Activated CD4-positive, alpha-beta T cell treated with anti-CD3 and anti-CD28 coated beads, Interleukin-2, amount 10 ng/mL, durations not matched to agents 24 days and 14 days (primary cell): ENCODE data around the gene QDPR. TPM values are rescaled to one million over a fixed set of nuclear protein-coding genes. Genes with fewer than 3 reads are reported as not detected.

Experiments
- DNase-seq: peaks from one replicate; pipeline ENCODE4 v3.0.0; 2022
- H3K27ac Mint-ChIP-seq: one replicate; pipeline ENCODE4 v1.8.0; 2022; ENCODE audit warnings: mild to moderate bottlenecking, mixed read lengths
- H3K27me3 Mint-ChIP-seq: one replicate; pipeline ENCODE4 v1.8.0; 2022; ENCODE audit warnings: mixed read lengths
- H3K36me3 Mint-ChIP-seq: one replicate; pipeline ENCODE4 v1.8.0; 2022; ENCODE audit warnings: low read depth, mild to moderate bottlenecking, mixed read lengths
- H3K4me1 Mint-ChIP-seq: one replicate; pipeline ENCODE4 v1.8.0; 2021; ENCODE audit warnings: mixed read lengths
- H3K4me3 Mint-ChIP-seq: one replicate; pipeline ENCODE4 v1.8.0; 2022; ENCODE audit warnings: mild to moderate bottlenecking, moderate library complexity, mixed read lengths
- H3K9me3 Mint-ChIP-seq: one replicate; pipeline ENCODE4 v1.8.0; 2021; ENCODE audit warnings: mixed read lengths
- intact Hi-C: fragments of 100-400 bp; cut with micrococcal nuclease; formaldehyde crosslinking; loops from one replicate; pipeline ENCODE4 v1.15.1; 2023
- total RNA-seq: library from RNA; stranded (reverse); gene quantifications from 2 replicates; pipeline ENCODE4 v1.2.3, GENCODE V29; 2022

The QDPR gene
- total RNA-seq, 1 donor from 2014 or later, result 34.4 TPM

- H3K4me3 Mint-ChIP-seq, result no peak overlapping the region
- intact Hi-C loops, result no loop called here
- H3K4me1 Mint-ChIP-seq, result peaks cover 13% of the 10 kb centered on the region
- no peak overlapping the region for H3K27ac Mint-ChIP-seq
- no peak for DNase-seq
- peaks cover 2% of the 10 kb centered on the region for H3K36me3 Mint-ChIP-seq
- no peaks in the 10 kb centered on the region for H3K9me3 Mint-ChIP-seq
- H3K27me3 Mint-ChIP-seq, result peaks cover 24% of the 10 kb centered on the region
These were observed 3.8 kb upstream of the QDPR start for GRCh38 chr4:17515445-17516407.

DNA sequence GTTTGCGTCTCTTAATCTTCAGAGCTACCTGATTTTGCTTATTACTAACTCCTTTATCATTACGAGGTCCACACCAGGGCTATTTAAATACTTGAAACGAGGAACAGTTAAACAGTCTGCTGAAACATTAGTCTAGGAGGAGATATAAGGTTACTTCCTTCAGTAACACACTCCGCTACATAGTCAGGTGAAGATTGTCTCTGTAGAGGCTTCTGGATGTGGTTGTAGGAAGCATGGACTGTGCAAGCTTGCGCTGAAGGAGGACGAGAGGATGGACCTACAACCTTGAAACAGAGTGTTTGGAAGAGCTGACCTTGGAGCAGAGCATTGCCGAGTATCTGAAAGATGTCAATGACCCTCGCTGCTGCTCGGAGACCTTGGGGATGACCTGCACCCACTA lies 3.0 kb upstream of the QDPR start, which contains the start of gene CLRN2:
Gene CLRN2 (plus strand): TSS at position 301 of the 400 bp plus-strand sequence. CDS start 102 bp downstream, outside the sequence.
- H3K27ac Mint-ChIP-seq, result no peak within 1 kb of the TSS
- intact Hi-C loops, result loop anchor here (5.0 kb wide), 2 partner anchors 97 to 1288 kb away; partner anchors contain the start of genes MED28 and TAPT1
- no peak within 1 kb of the TSS for H3K4me3 Mint-ChIP-seq
- H3K9me3 Mint-ChIP-seq, result no peaks in the 10 kb centered on the region
- peaks cover 17% of the 10 kb centered on the region for H3K4me1 Mint-ChIP-seq
- H3K36me3 Mint-ChIP-seq, result peaks cover 5% of the 10 kb centered on the region
- DNase-seq, result no peak
- peaks cover 20% of the 10 kb centered on the region for H3K27me3 Mint-ChIP-seq

DNA sequence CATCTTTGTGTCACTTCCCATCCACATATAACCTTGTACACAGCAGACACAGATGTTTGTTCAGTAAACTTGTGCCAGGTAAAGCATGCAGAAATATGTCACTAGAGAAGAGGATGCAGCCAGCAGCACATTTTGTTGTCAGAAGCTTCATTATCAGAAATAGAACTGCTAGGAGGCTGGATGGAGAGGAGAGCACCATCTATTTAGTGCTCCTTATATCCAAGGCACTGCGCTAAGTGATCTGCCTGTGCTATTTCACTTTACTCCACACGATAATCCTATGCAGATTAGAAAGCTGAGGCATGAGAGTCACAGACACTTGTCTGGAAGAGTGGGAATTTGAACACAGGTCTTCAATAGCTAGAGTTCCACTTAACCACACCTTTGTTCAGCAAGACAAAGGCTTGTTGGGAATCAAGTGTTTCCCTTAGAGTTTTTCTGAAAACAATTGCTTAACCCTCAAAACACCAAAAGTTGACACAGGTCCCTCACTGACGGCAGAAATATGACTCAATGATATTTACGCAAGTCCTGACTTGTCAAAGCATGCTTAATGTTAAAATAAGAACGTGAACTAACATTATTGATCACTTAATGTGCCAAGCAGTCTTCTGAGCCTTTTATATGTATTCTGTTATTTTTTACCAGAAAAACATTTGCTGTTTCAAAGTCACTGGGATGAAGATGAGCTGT lies 1.2 kb upstream of the QDPR start:
- no peak for DNase-seq
- intact Hi-C loops, result loop anchor here (1.0 to 5.0 kb wide), 3 partner anchors 65 to 1286 kb away; partner anchors contain the start of genes MED28 and TAPT1
- Mint-ChIP-seq H3K4me3 (peak overlapping the region; percentile 96), H3K4me1 (peaks cover 18% of the 10 kb centered on the region), H3K9me3 (no peaks in the 10 kb centered on the region), H3K27me3 (peaks cover 14% of the 10 kb centered on the region), H3K27ac (peak overlapping the region; percentile 23), H3K36me3 (peaks cover 12% of the 10 kb centered on the region)

GRCh38 chr4:17511509-17511949 lies 361 bp downstream of the QDPR start:
- Mint-ChIP-seq H3K27me3 (peaks cover 5% of the 10 kb centered on the region), H3K27ac (peak overlapping the region; percentile 91), H3K36me3 (peaks cover 17% of the 10 kb centered on the region), H3K4me1 (peaks cover 18% of the 10 kb centered on the region), H3K9me3 (no peaks in the 10 kb centered on the region), H3K4me3 (peak overlapping the region; percentile 96)
- intact Hi-C loops, result loop anchor here (5.0 kb wide), 2 partner anchors 101 to 1284 kb away; partner anchors contain the start of genes MED28 and TAPT1
- DNase-seq, result peak; percentile 84

GRCh38 chr4:17511051-17511450 lies 839 bp downstream of the QDPR start:
- Mint-ChIP-seq H3K36me3 (peaks cover 18% of the 10 kb centered on the region), H3K9me3 (no peaks in the 10 kb centered on the region), H3K27me3 (peaks cover 4% of the 10 kb centered on the region), H3K4me3 (peak overlapping the region; percentile 96), H3K4me1 (peaks cover 18% of the 10 kb centered on the region), H3K27ac (peak overlapping the region; percentile 91)
- intact Hi-C loops, result loop anchor here (5.0 kb wide), 2 partner anchors 101 to 1284 kb away; partner anchors contain the start of genes MED28 and TAPT1
- DNase-seq, result peak; percentile 59

- Mint-ChIP-seq H3K4me1 (peaks cover 18% of the 10 kb centered on the region), H3K27me3 (peaks cover 3% of the 10 kb centered on the region), H3K27ac (no peak overlapping the region), H3K9me3 (no peaks in the 10 kb centered on the region), H3K36me3 (peaks cover 20% of the 10 kb centered on the region), H3K4me3 (peak overlapping the region; percentile 96)
- intact Hi-C loops, result loop anchor here (5.0 kb wide), 2 partner anchors 102 to 1283 kb away; partner anchors contain the start of genes MED28 and TAPT1
- no peak for DNase-seq
These were observed 1.3 kb downstream of the QDPR start for GRCh38 chr4:17510582-17510981.

DNA sequence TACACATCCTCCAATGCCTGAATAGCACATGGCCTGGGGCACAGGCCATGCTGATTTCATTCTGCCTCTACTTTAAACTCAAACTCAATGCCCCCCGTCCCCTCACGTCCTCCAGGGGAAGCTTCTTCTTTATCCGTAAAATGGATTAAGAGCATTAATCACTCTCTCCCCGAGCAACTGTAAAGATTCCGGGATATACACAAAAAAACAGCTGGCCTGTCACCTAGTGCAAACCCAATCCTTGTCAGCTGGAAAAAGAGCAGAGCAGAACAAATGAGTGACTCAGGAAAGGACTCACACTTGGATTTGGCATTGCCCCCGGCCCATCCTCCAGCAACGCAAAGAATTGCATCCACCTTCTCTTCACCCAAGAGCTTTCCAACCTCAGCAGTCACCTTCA lies 7.8 kb downstream of the QDPR start:
- intact Hi-C loops, result no loop called here
- no peaks in the 10 kb centered on the region for H3K27me3 Mint-ChIP-seq
- DNase-seq, result no peak
- H3K4me3 Mint-ChIP-seq, result no peak overlapping the region
- H3K9me3 Mint-ChIP-seq, result no peaks in the 10 kb centered on the region
- H3K27ac Mint-ChIP-seq, result no peak overlapping the region
- H3K4me1 Mint-ChIP-seq, result peaks cover 10% of the 10 kb centered on the region
- H3K36me3 Mint-ChIP-seq, result peaks cover 53% of the 10 kb centered on the region

GRCh38 chr4:17502756-17503155 lies 9.1 kb downstream of the QDPR start:
- Mint-ChIP-seq H3K4me1 (peaks cover 10% of the 10 kb centered on the region), H3K4me3 (no peak overlapping the region), H3K9me3 (no peaks in the 10 kb centered on the region), H3K36me3 (peaks cover 53% of the 10 kb centered on the region), H3K27me3 (no peaks in the 10 kb centered on the region), H3K27ac (no peak overlapping the region)
- no peak for DNase-seq
- intact Hi-C loops, result no loop called here

DNA sequence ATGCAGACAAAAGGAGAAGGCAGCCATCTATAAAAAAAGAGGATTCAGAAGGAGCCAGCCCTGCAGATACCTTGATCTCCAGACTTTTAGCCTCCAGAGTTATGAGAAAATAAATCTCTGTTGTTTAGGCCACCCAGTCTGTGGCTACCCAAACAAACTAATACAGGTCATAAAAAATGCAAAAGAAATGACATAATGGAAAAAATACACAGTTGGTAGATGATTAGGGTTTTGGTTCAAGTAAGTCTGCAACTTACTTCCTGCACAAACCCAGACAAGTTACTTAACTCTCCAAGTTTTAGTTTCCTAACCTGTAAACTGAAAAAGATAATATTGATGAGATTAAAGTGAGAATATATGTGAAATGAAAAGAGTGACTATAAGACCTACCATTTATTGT lies 11.3 kb downstream of the QDPR start:
- Mint-ChIP-seq H3K4me1 (peaks cover 10% of the 10 kb centered on the region), H3K4me3 (no peak overlapping the region), H3K27me3 (no peaks in the 10 kb centered on the region), H3K27ac (no peak overlapping the region), H3K36me3 (peaks cover 45% of the 10 kb centered on the region), H3K9me3 (no peaks in the 10 kb centered on the region)
- intact Hi-C loops, result no loop called here
- no peak for DNase-seq

GRCh38 chr4:17497890-17498523 lies 13.9 kb downstream of the QDPR start:
- no peak overlapping the region for H3K27ac Mint-ChIP-seq

DNA sequence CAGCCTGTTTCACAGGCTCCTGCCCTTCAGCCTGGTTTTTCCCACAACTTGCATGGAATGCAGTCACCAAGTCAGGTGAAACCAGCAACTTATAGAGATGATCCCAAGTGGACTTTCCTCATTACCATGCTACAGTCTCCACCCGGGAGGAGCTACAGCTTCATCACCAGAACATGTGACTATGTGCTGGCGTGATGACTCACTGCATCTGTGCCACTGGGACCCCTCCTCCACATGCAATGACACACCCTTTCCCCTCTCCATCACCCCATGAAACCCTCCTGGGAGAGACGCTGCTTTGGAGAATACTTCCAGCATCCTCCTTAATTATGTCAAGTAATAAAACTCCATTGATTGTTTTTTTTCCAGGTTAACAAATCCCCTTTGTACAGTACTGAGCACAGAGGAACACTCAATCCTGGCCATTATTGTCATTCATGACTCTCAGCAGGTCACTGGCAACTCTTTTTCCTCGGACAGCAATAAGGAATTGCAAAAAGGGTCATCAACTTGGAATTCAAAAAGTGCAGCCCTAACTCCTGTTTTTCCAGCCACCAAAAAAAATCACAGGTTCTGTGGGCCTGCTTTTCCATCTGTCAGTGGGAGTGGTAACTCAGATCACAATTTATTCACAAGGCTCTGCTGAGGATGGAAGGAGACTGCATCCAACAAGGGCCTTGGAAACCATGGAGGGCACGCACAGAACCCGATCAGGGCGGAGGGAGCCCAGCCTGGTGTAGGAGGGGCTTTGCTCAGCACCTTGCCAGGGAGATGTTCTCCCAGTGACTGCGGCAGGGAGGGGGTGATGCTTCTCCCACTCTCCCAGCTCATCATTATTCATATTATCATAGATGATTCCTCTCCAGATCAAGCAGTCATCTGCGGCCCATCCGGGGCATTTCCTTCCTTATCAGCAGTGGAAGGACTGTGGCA lies 17.4 kb downstream of the QDPR start:
- Mint-ChIP-seq H3K4me3 (no peak overlapping the region), H3K36me3 (peaks cover 16% of the 10 kb centered on the region), H3K4me1 (peaks cover 6% of the 10 kb centered on the region), H3K27me3 (no peaks in the 10 kb centered on the region), H3K9me3 (no peaks in the 10 kb centered on the region), H3K27ac (no peak overlapping the region)
- DNase-seq, result no peak
- intact Hi-C loops, result no loop called here

More at GRCh38 chr4:17497890-17498523, 13.9 kb downstream of the QDPR start:
- peaks cover 31% of the 10 kb centered on the region for H3K36me3 Mint-ChIP-seq
- DNase-seq, result no peak
- intact Hi-C loops, result no loop called here
- peaks cover 16% of the 10 kb centered on the region for H3K4me1 Mint-ChIP-seq
- H3K4me3 Mint-ChIP-seq, result no peak overlapping the region
- no peaks in the 10 kb centered on the region for H3K27me3 Mint-ChIP-seq
- no peaks in the 10 kb centered on the region for H3K9me3 Mint-ChIP-seq

DNA sequence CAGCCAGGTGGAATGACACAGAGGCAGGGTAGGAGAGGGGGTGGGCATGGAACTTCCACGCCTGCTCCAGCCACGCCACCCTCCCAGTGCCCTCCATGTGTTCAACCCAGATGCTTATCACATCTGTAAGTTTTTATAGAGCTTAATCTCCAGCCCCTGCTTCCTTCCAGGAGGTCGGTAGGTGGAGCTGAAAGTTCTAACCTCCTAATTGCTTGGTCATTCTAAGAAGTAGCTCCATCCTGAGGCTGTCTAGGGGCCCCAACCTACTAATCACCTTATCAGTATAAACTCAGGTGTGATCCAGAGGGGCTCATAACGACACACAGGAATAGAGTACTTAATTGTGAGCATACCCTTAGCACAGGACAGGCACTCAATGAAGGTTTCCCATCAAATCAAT lies 18.3 kb downstream of the QDPR start:
- Mint-ChIP-seq H3K4me1 (peaks cover 6% of the 10 kb centered on the region), H3K27me3 (no peaks in the 10 kb centered on the region), H3K36me3 (peaks cover 18% of the 10 kb centered on the region), H3K27ac (no peak overlapping the region), H3K4me3 (no peak overlapping the region), H3K9me3 (no peaks in the 10 kb centered on the region)
- DNase-seq, result no peak
- intact Hi-C loops, result no loop called here
